Measurements from ENCODE around the gene POLR1B.

GRCh38 chr2:112582314-112582746 lies 40.1 kb downstream of the POLR1B start:
- TF ChIP-seq CTCF (IDR thresholded peaks at IDR 0.05) (peak; percentile 59 to 72 (median 61)), POLR2A (IDR thresholded peaks at IDR 0.05; ENCODE audit: low read depth) (no peak), EP300 (IDR thresholded peaks at IDR 0.05) (no peak), POLR2AphosphoS5 (IDR thresholded peaks at IDR 0.05) (no peak)
